NCI-H2196 treated with DMSO at 0.1 percent for 48 hours (cell line): ENCODE results near the gene ZNF165.
A peak's percentile ranks its signal among the peaks of the same experiment; 100 is the strongest.
"Not testable (repeated sequence)": the region's sequence is repeated elsewhere in the genome, so short reads cannot be mapped to it uniquely, and the experiment has no call there.

Experiments
- DNase-seq: peaks from one replicate; lab custom pipeline; 2025; ENCODE audit not compliant: unreplicated experiment; lab: John Stamatoyannopoulos, UW

Gene ZNF165

GRCh38 chr6:28118217-28118616, 37.8 kb downstream of the ZNF165 start:
- DNase-seq = no peak

DNA sequence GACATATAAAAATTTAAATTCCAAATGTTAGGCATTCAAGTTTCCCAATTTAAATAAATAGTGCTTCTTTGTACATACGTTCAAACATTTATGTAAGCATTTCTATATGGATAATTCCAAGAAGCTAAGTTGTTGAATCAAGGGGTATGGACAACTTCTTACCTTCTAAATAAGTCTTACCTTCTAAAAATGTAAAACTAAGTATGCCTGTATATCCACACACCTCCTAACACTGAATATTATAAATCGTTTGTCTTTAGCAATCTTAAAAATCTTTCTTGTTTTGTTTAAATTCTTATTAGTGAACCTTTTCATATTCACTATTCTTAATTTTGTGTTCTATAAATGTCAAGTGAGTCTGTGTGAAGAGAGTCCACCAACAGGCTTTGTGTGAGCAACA, 41.5 kb downstream of the ZNF165 start:
- DNase-seq = no peak

GRCh38 chr6:28122283-28122682, 41.9 kb downstream of the ZNF165 start:
- not testable (repeated sequence) for DNase-seq

GRCh38 chr6:28124350-28124970, 44.1 kb downstream of the ZNF165 start, which contains the start of gene ZSCAN16:
TSS of gene ZSCAN16 (plus strand) at chr6:28124609. CDS start at chr6:28125444, 835 bp downstream.
- DNase-seq = peak; percentile 89

GRCh38 chr6:28124971-28125353, 44.6 kb downstream of the ZNF165 start:
- DNase-seq = no peak

- DNase-seq = no peak
Observed at GRCh38 chr6:28125401-28125800, 45.0 kb downstream of the ZNF165 start.

DNA sequence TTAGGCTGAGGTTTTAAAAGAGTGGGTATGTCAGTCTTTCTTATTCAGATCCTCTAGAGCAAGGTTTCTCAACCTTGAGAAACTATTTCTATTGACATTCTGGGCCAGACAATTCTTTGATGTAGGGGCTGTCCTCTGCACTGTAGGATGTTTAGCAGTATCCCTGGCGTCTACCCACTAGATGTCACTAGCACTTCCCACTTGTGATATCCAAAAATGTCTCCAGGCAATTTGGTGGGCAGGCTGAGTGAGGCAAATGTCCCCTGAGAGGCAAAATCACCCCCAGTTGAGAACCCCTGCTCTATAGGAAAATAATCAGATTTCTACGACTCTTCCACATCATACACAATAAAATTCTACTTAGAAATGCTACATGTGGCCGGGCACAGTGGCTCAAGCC, 53.6 kb downstream of the ZNF165 start:
- no peak for DNase-seq

DNA sequence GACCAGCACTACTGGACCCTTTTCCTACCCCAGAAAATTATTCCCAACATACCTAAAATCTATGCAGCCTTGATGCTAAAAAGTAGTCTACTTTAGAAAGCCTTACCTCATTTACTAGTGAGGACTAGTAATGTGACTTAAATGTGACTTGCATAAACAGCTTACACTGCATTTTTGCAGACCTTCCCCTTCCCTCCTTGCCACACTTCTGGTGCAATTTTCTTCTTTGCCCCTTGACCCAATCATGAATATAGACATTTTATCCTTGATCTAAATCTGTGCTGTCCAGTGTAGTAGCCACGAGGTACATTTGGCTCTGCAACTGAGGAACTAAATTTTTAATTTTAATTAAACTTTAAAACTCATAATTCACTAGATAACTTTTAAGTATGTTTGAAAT, 54.3 kb downstream of the ZNF165 start:
- DNase-seq = no peak

DNA sequence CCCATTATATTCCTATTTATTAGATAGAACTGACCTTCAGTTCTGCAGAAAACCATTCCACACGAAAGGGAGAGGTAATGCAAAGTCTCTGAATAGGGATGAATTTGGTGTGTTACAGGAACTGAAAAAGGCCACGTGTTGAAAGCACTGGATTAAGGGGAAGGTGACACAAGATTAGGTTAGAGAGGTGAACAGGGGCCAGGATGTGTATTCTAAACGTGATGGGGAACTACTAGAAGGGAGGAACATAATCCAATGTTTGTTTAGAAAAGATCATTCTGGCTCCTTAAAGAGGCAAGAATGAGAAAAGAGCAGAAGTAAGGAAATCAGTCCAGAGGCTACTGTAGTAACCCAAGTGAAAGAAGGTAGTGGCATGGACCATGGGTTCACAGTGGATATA, 55.0 kb downstream of the ZNF165 start:
- no peak for DNase-seq

- peak; percentile 89 for DNase-seq
Observed at GRCh38 chr6:28136585-28137504, 56.5 kb downstream of the ZNF165 start.

GRCh38 chr6:28137505-28137981, 57.2 kb downstream of the ZNF165 start:
- DNase-seq = no peak
